ENCODE data around the gene DMRT1.

The DMRT1 gene

DNA sequence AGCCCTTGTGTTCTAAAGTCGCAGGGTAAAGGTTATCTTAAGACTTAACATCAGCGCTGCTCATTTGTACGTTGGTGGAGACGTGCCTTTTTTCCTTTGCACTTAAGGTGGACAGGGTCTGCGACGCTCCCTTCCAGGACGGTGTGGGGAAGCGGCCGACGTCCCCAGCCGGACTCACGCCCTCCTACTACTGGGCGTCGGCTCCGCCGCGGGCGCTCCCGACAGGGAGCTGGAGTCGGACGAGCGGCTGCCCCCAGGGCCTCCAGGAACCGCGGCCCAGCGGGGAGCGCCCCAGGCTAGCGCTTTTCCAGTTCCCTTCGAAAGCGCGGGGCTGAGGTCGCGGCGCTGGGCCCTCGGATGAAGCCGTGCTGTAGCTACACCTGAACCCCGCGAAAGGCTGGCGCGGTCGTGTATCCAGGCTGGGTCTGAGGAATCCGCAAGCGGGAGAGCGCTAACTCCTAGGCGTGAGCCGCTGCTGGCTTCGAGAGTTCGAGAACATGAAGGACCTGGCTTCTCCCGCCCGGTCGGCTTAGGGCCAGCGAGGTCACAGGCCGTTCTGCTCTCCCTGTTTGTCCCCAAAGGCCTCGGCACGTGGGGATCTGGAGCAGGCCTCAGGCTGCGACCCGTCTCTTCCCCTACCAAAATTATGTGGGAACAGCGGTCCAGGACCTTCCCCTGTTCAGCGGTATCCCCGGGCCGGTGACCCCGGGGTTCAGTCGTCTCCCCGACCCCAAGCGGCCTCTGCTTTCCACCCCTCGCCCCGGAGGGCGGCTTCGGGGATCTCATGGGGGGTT lies 131.2 kb downstream of the DMRT1 start:
- no peak for DNase-seq

DNA sequence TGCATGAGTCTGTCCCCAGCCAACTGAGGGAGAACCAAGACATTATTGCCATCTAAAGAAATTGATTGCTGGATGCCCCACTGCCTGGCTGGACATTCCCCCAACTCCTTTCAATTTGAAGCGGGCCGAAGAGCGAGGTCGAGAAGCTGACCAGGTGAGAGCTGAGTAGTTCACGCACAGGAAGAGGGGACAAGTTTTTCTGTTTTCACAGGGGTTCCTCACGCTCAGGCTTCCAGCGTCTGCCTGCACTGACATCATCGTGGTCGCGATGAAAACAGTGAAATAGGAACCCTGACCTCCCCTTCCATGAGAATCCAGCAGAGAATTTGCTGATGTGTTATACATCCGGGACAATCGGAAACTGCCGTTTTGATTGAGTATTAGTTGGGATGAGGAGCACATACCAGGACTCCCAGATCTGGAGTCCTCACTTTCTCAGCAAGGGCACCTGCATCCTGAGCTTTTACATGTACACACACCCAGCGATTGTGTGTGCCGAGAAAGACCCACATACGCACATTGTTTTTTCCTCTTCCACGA lies 131.9 kb downstream of the DMRT1 start:
- no peak for DNase-seq

DNA sequence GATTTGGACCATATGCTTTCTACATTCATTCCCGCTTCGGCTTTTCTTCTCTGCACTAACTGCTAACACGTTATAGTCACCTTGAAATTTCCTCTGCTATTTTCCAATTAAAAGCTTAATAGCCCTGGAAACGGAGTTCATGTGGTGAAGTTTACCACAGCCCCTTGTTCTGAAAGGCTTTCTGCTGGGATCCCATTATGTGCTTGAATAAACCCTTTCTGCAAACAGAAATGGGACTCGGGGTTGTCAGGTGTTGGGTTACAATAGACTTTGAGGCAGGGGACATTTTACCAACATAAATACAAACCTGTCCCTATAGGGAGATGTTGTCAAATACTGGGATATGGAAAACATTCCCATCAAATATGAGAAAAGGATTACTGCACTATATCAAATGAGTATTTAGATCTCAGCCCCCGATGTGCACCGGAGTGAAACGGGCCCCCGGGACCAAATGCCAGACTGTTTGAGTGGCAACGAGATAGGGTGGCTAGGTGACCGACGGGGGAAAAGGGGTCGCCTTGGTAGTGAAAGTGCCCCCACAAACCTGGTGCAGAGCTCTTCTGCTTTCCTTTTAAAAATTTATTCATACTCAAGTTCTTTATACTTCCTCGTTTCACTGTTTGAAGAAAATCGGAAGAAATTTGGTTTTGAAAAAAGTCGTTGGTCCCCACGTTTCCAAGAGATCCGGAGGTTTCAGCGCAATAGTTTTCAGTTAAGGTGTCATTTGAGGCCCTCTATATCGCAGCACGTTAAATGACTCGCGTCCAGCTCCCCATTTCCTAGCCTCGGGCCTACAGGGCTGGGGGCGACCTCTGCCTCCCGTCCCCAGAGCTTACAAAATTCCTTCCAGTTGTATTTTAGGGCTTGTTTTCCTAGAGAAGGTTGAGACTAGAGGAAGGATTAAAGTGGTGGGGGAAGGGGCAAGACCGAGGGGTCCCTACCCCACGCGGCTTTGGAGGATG lies 132.8 kb downstream of the DMRT1 start:
- no peak for DNase-seq

DNA sequence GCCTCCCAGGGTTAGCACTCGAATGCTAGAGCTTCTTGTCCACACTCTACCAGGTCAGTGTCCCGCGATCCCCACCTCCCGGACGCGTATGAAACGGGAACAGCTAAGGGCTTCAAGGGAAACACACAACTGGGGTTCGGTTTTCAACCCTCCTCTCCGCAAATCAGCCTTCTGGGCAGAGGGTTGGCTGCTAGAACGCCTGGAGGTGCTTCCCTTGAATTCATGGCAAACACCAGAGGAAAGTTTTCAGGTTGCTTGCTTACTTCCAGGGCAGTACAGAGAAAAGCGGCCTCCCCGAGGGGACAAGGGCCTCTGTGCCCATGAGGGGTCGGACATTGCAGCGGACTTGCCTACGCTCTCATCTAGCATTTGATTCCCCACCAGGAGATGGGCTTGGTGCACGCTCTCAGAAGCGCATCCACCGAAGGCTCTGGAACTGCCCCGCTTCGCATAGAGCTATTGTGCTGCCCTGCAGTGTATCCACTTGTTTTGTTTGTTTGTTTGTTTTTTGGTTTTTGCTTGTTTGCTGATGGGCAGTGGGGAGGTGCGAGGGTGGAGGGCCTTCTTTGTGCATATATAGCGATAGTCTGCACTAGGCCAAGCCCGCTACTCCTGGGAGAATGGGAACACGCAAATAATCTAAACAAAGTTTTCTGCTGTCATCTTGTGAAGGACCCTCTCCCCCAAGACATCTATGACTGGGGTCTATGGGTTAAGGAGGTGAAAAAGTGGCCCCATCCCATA lies 133.7 kb downstream of the DMRT1 start:
- no peak for DNase-seq

DNA sequence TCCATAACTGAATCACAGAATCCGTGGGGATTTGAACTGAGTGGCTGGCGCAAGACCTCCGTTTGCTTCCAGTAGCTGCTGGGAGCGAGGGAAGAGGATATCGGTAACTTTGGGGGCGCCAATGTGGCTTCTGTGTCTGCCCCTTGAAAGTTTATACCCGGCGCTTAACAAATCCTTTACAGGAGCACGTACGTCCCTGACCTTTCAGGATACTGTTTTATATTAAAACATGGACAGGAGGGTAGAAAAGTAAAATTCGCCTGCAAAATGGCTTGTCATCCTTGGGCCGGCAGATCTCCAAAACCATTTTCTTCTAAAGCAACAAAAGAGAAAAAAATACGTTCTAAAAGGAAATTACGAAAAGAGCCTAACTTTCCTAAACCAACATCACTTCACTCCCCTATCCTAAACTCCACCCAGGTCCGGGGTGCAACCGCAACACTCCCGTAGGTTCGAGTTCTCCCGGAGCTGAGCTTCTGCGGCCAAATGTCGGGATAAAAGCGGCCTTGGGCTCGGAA lies 134.3 kb downstream of the DMRT1 start:
- DNase-seq, result no peak

DNA sequence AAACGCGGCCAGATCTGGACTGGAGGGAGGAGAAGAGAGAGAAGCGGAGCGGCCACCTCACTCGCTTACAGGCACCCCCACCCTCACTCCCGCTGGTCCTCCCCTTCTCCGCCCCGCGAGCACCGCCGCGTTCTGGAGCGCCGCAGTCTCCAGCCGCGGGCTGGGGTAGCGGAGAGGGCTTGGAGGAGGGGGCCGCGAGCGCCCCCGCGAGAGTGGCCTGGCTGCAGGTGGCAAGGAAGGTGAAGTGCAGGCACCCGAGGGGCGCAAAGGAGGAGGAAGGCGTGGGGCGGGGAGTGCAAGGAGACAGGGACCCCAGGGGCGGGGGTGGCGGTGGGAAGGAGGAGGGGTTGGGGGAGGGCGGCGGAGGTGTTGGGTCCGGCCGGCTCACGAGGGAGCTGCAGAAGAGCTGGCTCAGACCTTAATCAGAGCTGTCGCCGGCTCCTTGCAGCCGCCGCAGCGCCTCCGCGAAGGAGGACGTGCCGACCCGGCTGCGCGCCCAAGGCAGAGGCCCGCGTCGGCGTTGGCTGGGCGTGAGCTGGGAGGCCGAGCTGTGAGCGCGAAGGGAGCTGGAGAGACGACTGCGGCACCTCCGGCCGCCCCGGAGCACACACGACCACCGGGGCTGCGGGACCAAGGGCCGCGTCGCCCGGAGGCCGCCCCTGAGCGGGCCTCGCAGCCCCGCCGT lies 134.9 kb downstream of the DMRT1 start, which contains the start of gene DMRT3:
TSS of gene DMRT3 (plus strand) at position 398 of the 685 bp plus-strand sequence. CDS start 347 bp downstream, outside the sequence.
- DNase-seq, result peak in 1 of 5 experiments; percentile 30

DNA sequence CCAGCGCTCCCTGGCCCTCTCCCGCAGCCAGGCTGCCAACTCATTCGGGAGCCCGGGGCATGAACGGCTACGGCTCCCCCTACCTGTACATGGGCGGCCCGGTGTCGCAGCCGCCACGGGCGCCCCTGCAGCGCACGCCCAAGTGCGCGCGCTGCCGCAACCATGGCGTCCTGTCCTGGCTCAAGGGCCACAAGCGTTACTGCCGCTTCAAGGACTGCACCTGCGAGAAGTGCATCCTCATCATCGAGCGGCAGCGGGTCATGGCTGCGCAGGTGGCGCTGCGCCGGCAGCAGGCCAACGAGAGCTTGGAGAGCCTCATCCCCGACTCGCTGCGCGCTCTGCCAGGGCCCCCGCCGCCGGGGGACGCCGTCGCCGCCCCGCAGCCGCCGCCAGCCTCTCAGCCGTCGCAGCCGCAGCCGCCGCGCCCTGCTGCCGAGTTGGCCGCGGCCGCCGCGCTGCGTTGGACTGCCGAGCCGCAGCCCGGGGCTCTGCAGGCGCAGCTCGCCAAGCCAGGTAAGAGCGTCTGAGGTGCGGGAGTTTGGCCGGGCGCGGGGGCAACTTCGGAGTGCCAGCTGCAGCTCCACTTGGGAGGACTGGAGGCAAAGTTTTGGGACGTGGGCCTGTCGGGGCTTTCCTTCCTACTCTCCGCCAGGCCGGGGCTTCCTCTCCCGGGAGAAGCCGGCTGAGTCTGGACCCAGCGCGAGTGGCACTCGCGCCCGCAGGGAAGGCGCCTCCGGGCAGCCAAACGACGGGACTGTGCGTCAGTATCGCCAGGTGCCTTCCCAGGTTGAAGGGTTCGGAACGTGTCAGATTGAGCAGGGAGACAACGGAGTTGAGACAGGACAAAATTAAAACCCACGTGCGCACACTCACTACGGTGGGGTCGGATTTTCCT lies 135.7 kb downstream of the DMRT1 start:
- DNase-seq, result peak in 1 of 5 experiments; percentile 27

DNA sequence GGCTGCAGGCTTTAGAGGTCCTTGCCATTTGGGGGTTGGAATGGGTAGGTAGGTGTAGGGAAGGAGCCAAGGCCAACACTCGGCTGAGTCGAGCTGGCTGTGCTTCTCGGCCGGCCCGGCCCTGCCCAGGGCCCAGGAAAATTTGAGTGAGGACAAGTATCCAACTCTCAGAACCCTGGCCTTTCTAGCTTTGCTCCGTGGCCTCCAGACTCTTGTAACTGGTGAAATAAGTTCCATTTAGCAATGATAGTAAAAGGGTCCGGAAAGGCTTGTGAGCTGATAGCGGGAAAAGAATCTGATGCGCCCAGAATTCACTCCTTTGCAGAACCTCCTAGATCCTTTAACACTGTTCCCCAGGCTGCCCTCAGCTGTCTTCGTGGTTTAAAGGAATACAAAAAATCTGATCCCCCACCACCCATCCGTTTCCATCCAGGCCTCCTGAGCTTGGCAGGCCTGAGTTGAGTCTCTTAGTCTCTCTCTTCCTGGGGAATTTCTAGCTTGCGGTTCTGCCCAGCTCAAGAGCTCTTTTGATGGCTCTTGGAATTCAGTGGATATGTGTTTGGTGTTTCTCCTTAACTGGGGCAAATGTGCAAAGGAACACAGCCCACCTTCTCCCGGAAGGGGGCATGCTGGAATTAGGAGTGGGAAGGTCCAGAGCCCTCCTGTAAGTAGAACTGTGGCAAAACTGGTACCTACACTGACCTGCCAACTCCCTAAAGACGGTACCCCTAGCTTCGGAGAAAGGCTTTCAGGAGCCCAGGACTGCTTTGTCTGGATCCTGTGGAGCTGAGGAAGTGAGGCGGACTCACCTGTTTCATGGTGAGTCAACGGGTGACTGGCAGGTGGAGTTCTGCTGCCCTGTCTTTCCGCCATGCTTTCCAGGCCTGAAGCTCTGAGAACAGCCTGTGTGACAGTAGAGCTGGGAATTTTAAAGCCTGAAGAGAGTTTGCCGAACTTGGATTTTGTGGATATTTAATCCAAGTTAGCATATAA lies 136.6 kb downstream of the DMRT1 start:
- no peak for DNase-seq

DNA sequence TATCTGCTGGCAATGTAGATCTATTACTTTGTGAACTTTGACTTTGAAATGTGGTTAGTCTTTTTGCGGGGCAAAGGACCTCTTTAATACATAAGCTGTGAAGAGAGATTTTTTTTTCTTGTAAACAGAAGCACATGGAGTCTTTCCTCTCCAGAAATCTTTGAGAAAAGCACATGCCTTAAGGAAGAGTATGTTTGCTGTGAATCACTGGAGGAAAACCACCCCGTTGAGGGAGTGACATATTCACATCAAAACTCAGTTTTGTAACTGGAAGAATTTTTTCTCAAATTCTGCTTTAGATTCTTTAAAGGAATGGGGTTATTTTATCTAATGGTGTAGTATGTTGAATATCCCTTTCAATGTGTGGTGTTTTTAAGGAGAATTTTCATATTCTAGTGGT lies 138.5 kb downstream of the DMRT1 start:
- DNase-seq, result no peak

DNA sequence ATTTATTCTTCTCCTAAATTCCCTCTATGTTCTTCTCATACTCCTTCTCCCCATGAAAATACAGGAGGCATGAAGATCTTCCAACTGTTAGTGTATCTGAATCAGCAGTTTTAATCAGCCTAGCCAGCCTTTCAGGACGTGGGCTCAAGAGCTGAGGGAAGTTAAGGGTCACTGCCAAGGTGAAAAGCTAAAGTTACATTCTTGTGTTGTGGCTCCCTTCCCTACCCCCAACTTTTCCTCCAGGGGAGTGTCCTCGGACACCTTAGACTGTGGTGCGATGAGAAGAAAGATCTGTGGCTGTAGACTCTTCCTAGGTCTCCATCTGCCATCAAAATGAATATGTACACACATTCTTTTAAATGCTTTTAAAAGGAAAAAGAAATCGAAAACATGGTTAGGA lies 139.1 kb downstream of the DMRT1 start:
- DNase-seq, result no peak

DNA sequence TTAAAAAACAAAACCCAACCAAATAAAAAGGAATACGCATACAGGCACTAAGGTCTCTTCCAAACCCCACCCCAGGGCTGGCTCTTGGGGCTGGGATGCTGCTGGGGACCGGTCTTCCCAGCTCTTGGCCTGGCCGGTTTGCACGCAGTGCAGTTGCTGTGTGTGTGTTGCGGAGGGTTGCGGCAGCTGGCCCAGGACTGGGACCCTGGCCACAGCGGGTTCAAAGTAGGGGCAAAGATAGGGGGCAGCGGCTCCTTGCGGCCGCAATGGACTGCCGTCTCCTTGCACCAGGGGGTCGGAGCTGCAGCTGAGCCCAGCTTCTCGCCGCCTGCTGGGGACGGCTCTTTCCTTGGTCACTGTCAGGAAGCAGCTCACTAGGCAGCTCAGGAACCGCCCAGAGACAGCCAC lies 140.0 kb downstream of the DMRT1 start:
- DNase-seq, result no peak

DNA sequence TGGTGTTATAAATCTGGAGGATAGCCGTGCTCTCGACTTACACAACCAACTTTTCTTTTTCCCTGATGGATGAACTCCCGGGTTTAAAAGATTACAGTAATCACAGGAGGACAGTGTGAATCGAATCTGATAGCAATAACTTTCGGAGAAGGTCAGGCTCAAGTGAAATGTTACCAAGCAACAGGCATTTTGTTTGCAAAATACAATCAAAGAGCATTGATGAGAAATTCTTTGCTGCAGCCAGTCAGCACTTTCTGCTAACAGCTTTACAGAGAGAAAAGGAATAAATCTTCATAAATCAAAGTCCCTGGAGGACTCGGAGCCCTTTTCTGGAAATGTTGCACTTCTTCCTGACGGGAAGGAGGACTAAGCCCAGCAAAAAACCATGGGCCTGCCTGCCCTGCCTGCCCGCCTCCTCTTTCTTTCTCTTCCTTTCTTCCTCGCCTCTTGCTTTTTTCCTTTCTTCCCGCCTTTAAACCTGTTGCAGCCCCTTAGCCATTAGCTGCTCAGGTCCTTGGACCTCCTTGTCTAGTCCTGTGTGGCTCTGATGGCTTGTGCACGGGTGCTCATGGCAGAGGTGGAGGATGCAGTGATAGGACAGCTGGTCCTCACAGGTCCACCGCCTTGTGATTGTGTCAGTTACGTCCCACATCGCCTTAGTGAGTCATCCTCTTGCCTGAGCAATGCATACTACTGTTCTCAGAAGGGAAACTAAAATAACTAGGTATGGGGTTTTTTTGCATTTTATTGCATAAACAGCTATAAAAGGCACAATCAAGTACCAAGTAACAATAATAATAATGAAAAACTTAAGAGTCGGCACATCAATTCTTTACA lies 141.1 kb downstream of the DMRT1 start:
- no peak for DNase-seq

DNA sequence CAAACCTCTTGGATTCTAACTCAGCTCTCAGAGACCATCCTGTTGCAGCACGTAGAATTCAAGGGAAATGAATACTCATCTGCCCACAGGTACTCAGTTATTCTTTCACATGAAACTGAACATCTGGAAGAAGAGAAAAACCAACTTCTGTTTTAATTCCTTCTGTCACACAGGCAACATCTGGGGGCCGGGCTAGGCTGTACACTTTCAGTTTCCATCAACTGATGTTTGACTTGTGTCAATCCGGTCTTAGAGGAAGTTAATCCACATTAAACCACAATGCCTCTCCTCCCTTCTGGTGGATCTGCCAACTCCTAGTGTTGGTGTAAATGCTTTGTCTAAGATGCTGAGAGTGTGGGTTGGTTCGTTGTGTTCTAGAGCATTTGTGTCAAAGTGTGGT lies 152.5 kb downstream of the DMRT1 start:
- DNase-seq, result no peak

DNA sequence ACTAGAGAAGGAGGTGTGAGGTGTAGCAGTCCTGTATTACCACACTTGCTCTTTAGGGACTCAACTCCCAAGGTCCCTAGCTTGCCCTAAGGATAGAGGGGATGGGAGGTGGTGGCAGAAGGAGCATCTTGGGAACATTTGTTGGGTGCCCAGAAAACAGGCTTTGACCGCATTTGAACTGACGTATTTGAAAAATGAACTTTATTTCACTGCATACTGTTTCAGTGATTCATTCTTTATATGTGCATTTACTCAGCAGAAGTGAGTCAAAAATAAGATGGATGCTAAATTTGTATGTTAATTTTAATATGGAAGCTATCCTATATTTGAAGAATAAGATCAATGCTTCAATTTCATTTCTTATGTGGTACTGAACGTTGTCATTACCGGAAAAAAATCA lies 153.7 kb downstream of the DMRT1 start:
- DNase-seq, result no peak

DNA sequence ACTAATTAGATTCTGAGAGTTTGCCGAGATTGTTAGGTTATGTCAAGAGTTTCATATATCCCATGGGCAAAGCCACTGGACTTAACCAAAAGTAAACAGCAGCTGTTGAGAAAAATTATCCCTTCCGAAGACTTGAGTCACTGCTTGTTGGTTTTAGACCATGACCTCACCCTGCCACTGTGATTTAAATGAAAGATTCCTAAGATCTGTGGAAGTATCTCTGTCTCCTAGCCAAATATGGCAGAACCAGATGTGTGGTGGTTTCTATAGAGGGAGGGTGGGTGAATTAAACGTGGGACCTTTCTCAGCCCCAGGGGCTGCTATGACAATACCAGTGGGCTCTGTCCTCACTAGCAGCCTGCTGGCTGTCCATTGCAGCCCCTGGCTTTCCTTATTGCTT lies 154.3 kb downstream of the DMRT1 start:
- DNase-seq, result no peak

DNA sequence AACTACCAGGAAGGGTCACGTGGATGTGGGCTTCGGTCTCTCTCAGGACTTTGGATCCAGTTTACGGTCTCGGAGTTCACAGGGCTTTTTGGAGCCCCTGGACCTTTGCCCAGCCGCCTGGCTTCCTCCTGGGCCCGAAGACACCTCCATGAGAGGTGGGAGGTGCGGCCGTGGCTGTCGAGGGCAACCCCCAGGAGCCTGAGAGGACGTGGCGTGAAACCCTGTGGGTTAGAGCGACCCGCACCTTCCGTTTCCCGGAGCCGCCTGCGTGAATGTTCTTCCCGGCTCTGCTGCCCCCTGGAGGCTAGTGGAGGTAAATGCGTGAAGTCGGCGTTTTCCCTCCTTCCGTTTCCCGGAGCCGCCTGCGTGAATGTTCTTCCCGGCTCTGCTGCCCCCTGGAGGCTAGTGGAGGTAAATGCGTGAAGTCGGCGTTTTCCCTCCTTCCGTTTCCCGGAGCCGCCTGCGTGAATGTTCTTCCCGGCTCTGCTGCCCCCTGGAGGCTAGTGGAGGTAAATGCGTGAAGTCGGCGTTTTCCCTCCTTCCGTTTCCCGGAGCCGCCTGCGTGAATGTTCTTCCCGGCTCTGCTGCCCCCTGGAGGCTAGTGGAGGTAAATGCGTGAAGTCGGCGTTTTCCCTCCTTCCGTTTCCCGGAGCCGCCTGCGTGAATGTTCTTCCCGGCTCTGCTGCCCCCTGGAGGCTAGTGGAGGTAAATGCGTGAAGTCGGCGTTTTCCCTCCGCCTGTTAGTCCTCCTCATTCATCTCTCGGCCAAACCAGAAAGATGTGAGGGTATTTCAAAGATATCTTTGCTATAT lies 157.0 kb downstream of the DMRT1 start:
- peak in 1 of 5 experiments; percentile 17 for DNase-seq

DNA sequence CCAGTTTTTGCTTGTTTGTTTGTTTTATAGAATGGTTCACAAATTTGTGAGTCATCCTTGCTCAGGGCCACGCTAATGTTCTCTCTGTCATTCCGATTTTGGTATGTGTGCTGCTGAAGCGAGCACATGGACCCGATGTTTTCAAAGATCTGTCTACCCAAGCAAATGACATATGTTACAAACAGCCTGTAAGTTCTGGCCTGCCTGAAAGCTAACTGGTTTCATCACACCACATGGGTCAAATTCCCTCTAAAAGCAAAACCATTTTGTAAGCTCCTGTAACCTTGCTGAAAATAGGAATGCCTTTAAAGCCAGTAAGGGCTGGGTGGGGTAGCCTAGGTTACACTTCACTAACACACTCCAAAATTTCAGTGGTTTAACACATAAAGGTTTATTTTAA lies 160.3 kb downstream of the DMRT1 start:
- DNase-seq, result no peak

DNA sequence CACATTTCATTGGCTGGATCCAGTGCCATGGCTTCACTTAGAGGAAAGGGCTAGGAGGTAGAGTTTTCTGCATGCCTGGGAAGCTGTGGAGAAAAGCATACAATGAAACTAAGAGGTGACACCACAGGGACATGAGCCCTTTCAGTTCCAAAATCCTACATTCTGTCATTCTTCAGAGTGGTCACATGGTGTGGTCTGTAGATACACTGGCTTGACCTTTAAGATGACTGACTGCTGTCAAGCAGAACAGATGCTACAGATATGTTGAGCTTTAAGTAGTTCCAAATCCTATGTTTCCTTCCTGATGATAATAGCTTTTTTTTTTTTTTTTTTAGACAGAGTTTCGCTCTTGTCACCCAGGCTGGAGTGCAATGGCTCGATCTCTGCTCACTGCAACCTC lies 161.2 kb downstream of the DMRT1 start:
- no peak for DNase-seq
